ENCODE data around the gene PLCL2.

DNA sequence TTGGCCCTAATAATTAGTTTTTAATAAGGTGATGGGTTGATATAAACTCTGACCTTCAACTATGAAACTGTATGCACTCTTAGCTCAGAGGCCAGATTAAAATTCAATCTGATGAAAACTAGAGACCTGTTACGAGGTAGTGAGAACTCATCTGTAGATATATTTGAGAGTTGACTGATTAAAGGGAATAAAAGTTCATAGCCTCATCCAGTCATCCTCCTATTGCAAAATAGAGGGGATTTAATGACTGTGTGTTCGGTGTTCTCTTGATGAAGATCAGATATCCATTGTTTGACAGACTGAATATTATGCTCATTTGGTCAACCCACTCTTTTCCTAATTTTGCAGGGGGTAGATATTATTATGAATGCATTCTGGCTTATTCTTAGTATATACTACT lies 23.3 kb upstream of the PLCL2 start:
- no peak for TF ChIP-seq REST (IDR thresholded peaks at IDR 0.05)
- TF ChIP-seq TAF1 (conservative IDR thresholded peaks at IDR 0.05), result no peak
- TF ChIP-seq, protein P1, sequence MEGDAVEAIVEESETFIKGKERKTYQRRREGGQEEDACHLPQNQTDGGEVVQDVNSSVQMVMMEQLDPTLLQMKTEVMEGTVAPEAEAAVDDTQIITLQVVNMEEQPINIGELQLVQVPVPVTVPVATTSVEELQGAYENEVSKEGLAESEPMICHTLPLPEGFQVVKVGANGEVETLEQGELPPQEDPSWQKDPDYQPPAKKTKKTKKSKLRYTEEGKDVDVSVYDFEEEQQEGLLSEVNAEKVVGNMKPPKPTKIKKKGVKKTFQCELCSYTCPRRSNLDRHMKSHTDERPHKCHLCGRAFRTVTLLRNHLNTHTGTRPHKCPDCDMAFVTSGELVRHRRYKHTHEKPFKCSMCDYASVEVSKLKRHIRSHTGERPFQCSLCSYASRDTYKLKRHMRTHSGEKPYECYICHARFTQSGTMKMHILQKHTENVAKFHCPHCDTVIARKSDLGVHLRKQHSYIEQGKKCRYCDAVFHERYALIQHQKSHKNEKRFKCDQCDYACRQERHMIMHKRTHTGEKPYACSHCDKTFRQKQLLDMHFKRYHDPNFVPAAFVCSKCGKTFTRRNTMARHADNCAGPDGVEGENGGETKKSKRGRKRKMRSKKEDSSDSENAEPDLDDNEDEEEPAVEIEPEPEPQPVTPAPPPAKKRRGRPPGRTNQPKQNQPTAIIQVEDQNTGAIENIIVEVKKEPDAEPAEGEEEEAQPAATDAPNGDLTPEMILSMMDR (IDR thresholded peaks at IDR 0.05; ENCODE audit: low read depth, low read length, missing input control), result no peak
- no peak for TF ChIP-seq SP1 (IDR thresholded peaks at IDR 0.05)
- TF ChIP-seq MAX (IDR thresholded peaks at IDR 0.05), result no peak
